ENCODE measurements around the gene ALPG.

- TF ChIP-seq CTCF (IDR thresholded peaks at IDR 0.05; ENCODE audit: low read depth, low read length, missing input control) (no peak), JUND (IDR thresholded peaks at IDR 0.05) (no peak), TAF1 (conservative IDR thresholded peaks at IDR 0.05) (no peak), REST (IDR thresholded peaks at IDR 0.05) (no peak), SP1 (IDR thresholded peaks at IDR 0.05) (no peak), RAD21 (IDR thresholded peaks at IDR 0.05) (no peak), EGR1 (IDR thresholded peaks at IDR 0.05; ENCODE audit: low read depth in 2 of 2) (no peak), YY1 (IDR thresholded peaks at IDR 0.05) (no peak), ZBTB33 (IDR thresholded peaks at IDR 0.05) (no peak), GABPA (IDR thresholded peaks at IDR 0.05 in 1 of 2, conservative IDR thresholded peaks at IDR 0.05 in 1 of 2) (no peak), MAX (IDR thresholded peaks at IDR 0.05) (no peak)
Observed at GRCh38 chr2:232417489-232417888, 10.8 kb downstream of the ALPG start.

Data from liver (tissue), 3 donors.